OCI-LY3 (cell line): ENCODE measurements around the gene KRT33A.

ENCODE experiments used
- H2AFZ ChIP-seq: fragments of 200-600, 300-600 bp; shearing (Covaris generic); 2 replicates; pipeline ENCODE4 v1.6.0; 2014; ENCODE audit warnings: antibody characterized with exemption, low read depth, low read length
- H3K27ac ChIP-seq: fragments of 200-600, 300-600 bp; sonication (generic); 2 replicates; pipeline ENCODE4 v1.5.1; 2014; ENCODE audit warnings: mild to moderate bottlenecking, low read length, moderate library complexity, mixed read lengths
- H3K27me3 ChIP-seq: fragments of 200-600, 300-600 bp; sonication (generic); 2 replicates; pipeline ENCODE4 v1.6.1; 2014; ENCODE audit warnings: low read depth, low read length, mixed read lengths
- H3K36me3 ChIP-seq: fragments of 200-600, 300-600 bp; sonication (generic); replicated peaks from 2 replicates; pipeline ENCODE3; 2014; ENCODE audit warnings: low read depth, low read length, mixed read lengths
- H3K4me1 ChIP-seq: fragments of 300-600, 200-600 bp; sonication (generic); 2 replicates; pipeline ENCODE4 v1.6.1; 2014; ENCODE audit warnings: low read length, mixed read lengths
- H3K4me2 ChIP-seq: fragments of 200-600, 300-600 bp; sonication (generic); 2 replicates; pipeline ENCODE4 v1.6.1; 2014; ENCODE audit warnings: low read length, mixed read lengths
- H3K4me3 ChIP-seq: fragments of 300-600, 200-600 bp; sonication (generic); 2 replicates; pipeline ENCODE4 v1.5.1; 2014; ENCODE audit warnings: antibody characterized with exemption, mild to moderate bottlenecking, low read length, moderate library complexity
- H3K79me2 ChIP-seq: fragments of 300-600, 200-600 bp; shearing (Covaris generic); 2 replicates; pipeline ENCODE4 v1.6.1; 2014; ENCODE audit warnings: mild to moderate bottlenecking, low read length, mixed read lengths
- H3K9ac ChIP-seq: fragments of 300-600, 200-600 bp; shearing (Covaris generic); 2 replicates; pipeline ENCODE4 v1.6.0; 2014; ENCODE audit warnings: mild to moderate bottlenecking, low read length, moderate library complexity
- H3K9me3 ChIP-seq: fragments of 200-600, 300-600 bp; shearing (Covaris generic); 2 replicates; pipeline ENCODE4 v1.6.1; 2014; ENCODE audit warnings: low read length, mixed read lengths; ENCODE audit not compliant: insufficient read depth
- H4K20me1 ChIP-seq: fragments of 200-600, 300-600 bp; sonication (generic); 2 replicates; pipeline ENCODE4 v1.6.1; 2016; ENCODE audit warnings: low read length, mixed read lengths; ENCODE audit not compliant: insufficient read depth
- CTCF ChIP-seq: fragments of 200-600, 300-600 bp; sonication (generic); IDR thresholded peaks from 2 replicates; pipeline ENCODE4 v1.5.1; 2014; ENCODE audit warnings: antibody characterized with exemption, low read length, low read depth
- EZH2phosphoT487 ChIP-seq: fragments of 200-600 bp; shearing (Covaris generic); IDR thresholded peaks from 2 replicates; pipeline ENCODE4 v1.6.1; 2018; ENCODE audit warnings: antibody characterized with exemption, mixed run types, low read depth

Gene KRT33A

GRCh38 chr17:41394254-41394996 lies 43.8 kb upstream of the KRT33A start:
- no peaks in the 10 kb centered on the region for H3K36me3 ChIP-seq
- H3K9ac ChIP-seq: no peak overlapping the region
- H3K4me2 ChIP-seq: no peak overlapping the region
- no peaks in the 10 kb centered on the region for H3K79me2 ChIP-seq
- H4K20me1 ChIP-seq: no peaks in the 10 kb centered on the region
- no peak for TF ChIP-seq EZH2phosphoT487
- no peak for TF ChIP-seq CTCF
- no peak overlapping the region for H3K27ac ChIP-seq
- no peaks in the 10 kb centered on the region for H3K9me3 ChIP-seq
- H3K4me1 ChIP-seq: no peaks in the 10 kb centered on the region
- H3K27me3 ChIP-seq: peaks cover 17% of the 10 kb centered on the region
- no peak overlapping the region for H3K4me3 ChIP-seq
- no peak overlapping the region for H2AFZ ChIP-seq

- no peaks in the 10 kb centered on the region for H3K9me3 ChIP-seq
- H3K4me1 ChIP-seq: no peaks in the 10 kb centered on the region
- H2AFZ ChIP-seq: no peak overlapping the region
- H4K20me1 ChIP-seq: no peaks in the 10 kb centered on the region
- TF ChIP-seq CTCF: no peak
- TF ChIP-seq EZH2phosphoT487: no peak
- H3K4me2 ChIP-seq: no peak overlapping the region
- H3K27me3 ChIP-seq: peaks cover 17% of the 10 kb centered on the region
- H3K36me3 ChIP-seq: no peaks in the 10 kb centered on the region
- H3K79me2 ChIP-seq: no peaks in the 10 kb centered on the region
- no peak overlapping the region for H3K27ac ChIP-seq
- no peak overlapping the region for H3K9ac ChIP-seq
- H3K4me3 ChIP-seq: no peak overlapping the region
Observed at GRCh38 chr17:41393826-41394225, 43.2 kb upstream of the KRT33A start.

GRCh38 chr17:41393294-41393693 lies 42.7 kb upstream of the KRT33A start:
- TF ChIP-seq CTCF (no peak), EZH2phosphoT487 (no peak)
- H3K27ac ChIP-seq: no peak overlapping the region
- H3K79me2 ChIP-seq: no peaks in the 10 kb centered on the region

GRCh38 chr17:41392278-41392677 lies 41.6 kb upstream of the KRT33A start:
- Histone ChIP-seq H3K27ac (no peak overlapping the region), H3K79me2 (no peaks in the 10 kb centered on the region), H3K4me2 (no peak overlapping the region), H2AFZ (no peak overlapping the region), H3K36me3 (no peaks in the 10 kb centered on the region), H3K9me3 (no peaks in the 10 kb centered on the region), H3K4me1 (no peaks in the 10 kb centered on the region), H3K4me3 (no peak overlapping the region), H4K20me1 (no peaks in the 10 kb centered on the region), H3K27me3 (peaks cover 17% of the 10 kb centered on the region), H3K9ac (no peak overlapping the region)
- TF ChIP-seq EZH2phosphoT487 (no peak), CTCF (no peak)

More at GRCh38 chr17:41393294-41393693, 42.7 kb upstream of the KRT33A start:
- Histone ChIP-seq H3K4me2 (no peak overlapping the region), H3K9me3 (no peaks in the 10 kb centered on the region), H2AFZ (no peak overlapping the region), H3K9ac (no peak overlapping the region), H3K4me3 (no peak overlapping the region), H3K4me1 (no peaks in the 10 kb centered on the region), H4K20me1 (no peaks in the 10 kb centered on the region), H3K36me3 (no peaks in the 10 kb centered on the region), H3K27me3 (peaks cover 17% of the 10 kb centered on the region)
